ENCODE measurements around the gene SLC22A25.
"Not testable (repeated sequence)": the region's sequence is repeated elsewhere in the genome, so short reads cannot be mapped to it uniquely, and the experiment has no call there.

Gene SLC22A25

DNA sequence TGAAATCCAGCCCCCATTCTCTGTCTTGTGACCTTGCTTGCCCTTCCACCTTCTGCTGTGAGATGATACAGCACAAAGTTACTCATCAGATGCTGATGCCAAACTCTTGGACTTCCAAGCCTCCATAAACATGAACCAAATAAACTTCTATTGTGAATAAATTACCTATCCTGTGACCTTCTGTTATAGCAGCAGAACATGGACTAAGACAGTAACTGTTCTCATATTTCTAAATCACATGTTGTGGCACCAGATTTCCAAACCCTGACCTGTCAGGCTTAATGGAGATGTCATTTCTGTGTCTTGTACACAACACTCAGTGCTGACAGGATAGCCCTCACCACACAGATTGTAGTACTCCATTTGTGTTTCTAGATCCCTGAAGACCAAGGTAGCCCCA is 6.0 kb downstream of the SLC22A25 start:
- Histone ChIP-seq H3K27ac (no peak overlapping the region), H3K4me3 (no peak overlapping the region), H3K9me3 (replicated peaks in 1 of 11) (peaks cover 19 to 33% (median 22%) of the 10 kb centered on the region in 11 experiments), H4K20me1 (no peaks in the 10 kb centered on the region), H3K27me3 (no peaks in the 10 kb centered on the region), H3K36me3 (no peaks in the 10 kb centered on the region), H3K4me1 (peaks cover 0 to 9% (median 6%) of the 10 kb centered on the region in 10 experiments; a peak in 13 of 20 replicates), H3K4me2 (no peak overlapping the region), H3K9ac (no peak overlapping the region)
- no peak for TF ChIP-seq Cebpa-rat (IDR thresholded peaks at IDR 0.05)

DNA sequence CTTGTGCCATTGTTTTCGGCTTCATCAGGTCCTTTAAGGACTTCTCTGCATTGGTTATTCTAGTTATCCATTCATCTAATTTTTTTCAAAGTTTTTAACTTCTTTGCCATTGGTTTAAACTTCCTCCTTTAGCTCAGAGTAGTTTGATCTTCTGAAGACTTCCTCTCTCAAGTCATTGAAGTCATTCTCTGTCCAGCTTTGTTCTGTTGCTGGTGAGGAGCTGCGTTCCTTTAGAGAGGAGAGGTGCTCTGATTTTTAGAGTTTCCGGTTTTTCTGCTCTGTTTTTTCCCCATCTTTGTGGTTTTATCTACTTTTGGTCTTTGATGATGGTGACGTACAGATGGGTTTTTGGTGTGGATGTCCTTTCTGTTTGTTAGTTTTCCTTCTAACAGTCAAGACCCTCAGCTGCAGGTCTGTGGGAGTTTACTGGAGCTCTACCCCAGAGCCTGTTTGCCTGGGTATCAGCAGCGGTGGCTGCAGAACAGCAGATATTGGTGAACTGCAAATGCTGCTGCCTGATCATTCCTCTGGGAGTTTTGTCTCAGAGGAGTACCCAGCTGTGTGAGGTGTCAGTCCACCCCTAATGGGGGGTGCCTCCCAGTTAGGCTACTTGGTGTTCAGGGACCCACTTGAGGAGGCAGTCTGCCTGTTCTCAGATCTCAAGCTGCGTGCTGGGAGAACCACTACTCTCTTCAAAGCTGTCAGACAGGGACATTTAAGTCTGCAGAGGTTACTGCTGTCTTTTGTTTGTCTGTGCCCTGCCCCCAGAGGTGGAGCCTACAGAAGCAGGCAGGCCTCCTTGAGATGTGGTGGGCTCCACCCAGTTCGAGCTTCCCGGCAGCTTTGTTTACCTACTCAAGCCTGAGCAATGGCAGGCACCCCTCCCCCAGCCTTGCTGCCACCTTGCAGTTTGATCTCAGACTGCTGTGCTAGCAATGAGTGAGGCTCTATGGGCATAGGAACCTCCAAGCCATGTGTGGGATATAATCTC is 7.6 kb downstream of the SLC22A25 start:
- not testable (repeated sequence) for H3K36me3 ChIP-seq, H3K4me1 ChIP-seq, H3K9ac ChIP-seq, H3K4me2 ChIP-seq, H3K4me3 ChIP-seq, H3K27me3 ChIP-seq, H3K27ac ChIP-seq, H4K20me1 ChIP-seq
- H3K9me3 ChIP-seq (replicated peaks in 1 of 11) = peaks cover 19 to 36% (median 27%) of the 10 kb centered on the region in 11 experiments

DNA sequence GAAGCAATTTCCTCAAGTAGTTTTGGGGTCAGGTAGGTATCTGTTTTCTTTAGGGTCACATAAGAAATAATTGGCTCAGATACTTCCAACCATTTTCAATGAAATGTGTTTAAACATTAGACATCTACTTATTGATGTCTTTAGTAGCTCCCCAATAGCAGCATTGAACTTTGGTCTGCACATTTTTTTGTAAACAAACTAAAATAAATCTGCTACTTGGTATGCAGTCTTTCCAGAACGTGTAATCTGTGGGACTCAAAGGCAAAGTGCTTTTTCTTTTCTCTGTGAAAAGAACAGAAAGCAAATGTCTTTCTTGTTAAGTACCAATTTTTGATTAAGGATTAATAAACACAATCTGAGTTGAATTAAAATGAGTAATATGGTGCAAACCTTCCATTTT is 13.6 kb downstream of the SLC22A25 start:
- H3K36me3 ChIP-seq = no peaks in the 10 kb centered on the region
- H3K4me2 ChIP-seq = no peak overlapping the region
- no peaks in the 10 kb centered on the region for H4K20me1 ChIP-seq
- H3K27ac ChIP-seq = no peak overlapping the region
- H3K27me3 ChIP-seq = no peaks in the 10 kb centered on the region
- no peak overlapping the region for H3K9ac ChIP-seq
- H3K4me1 ChIP-seq = peaks cover 0 to 7% (median 0%) of the 10 kb centered on the region in 10 experiments; a peak in 1 of 20 replicates
- TF ChIP-seq Cebpa-rat (IDR thresholded peaks at IDR 0.05) = no peak
- no peak overlapping the region for H3K4me3 ChIP-seq
- H3K9me3 ChIP-seq (replicated peaks in 1 of 11) = peaks cover 0 to 9% (median 0%) of the 10 kb centered on the region in 11 experiments; a peak in 6 of 22 replicates

- no peak overlapping the region for H3K9ac ChIP-seq
- 0 out of 22 replicates have a peak overlapping the region, but pooled peaks of 1 of the 11 experiments have one; percentile 17 for H3K4me2 ChIP-seq
- no peak overlapping the region for H3K4me3 ChIP-seq
- H3K27ac ChIP-seq = no peak overlapping the region
- H3K4me1 ChIP-seq = peaks cover 0 to 7% (median 0%) of the 10 kb centered on the region in 10 experiments; a peak in 4 of 20 replicates
- H3K36me3 ChIP-seq = no peaks in the 10 kb centered on the region
- H3K9me3 ChIP-seq (replicated peaks in 1 of 11) = peaks cover 0 to 5% (median 0%) of the 10 kb centered on the region in 11 experiments; a peak in 2 of 22 replicates
- no peak for TF ChIP-seq Cebpa-rat (IDR thresholded peaks at IDR 0.05)
- H4K20me1 ChIP-seq = no peaks in the 10 kb centered on the region
- no peaks in the 10 kb centered on the region for H3K27me3 ChIP-seq
These were observed 15.8 kb downstream of the SLC22A25 start for GRCh38 chr11:63227521-63228107.

DNA sequence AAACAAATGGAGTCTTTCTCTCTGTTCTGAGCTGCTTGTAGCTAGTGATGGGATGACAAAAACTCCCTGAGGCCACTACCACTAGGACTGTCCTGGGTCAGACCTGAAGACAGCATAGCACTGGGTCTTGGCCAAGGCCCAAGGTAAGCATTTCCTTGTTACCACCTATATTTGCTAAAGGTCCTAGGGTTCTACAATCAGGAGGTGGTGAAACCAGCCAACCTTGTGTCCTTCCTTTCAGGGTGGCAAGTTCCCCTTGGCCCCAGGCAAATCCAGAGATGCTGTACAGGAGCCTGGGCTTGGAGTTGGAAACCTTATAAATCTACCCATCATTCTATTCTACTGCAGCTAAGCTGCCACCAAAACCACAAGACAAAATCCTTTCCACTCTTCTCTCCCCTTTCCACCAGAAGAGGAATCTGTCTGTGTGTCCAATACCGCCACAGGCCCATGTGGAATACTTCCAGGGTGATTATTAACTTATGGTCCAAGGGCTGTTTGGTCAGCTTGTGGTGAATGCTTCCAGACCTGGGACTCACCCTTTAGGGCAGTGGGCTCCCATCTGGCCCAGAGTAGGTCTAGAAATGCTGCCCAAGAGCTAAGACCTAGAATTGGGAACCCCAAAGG is 16.8 kb downstream of the SLC22A25 start:
- peaks cover 0 to 7% (median 0%) of the 10 kb centered on the region in 10 experiments; a peak in 4 of 20 replicates for H3K4me1 ChIP-seq
- H3K9ac ChIP-seq = no peak overlapping the region
- TF ChIP-seq Cebpa-rat (IDR thresholded peaks at IDR 0.05) = no peak
- peaks cover 0 to 5% (median 0%) of the 10 kb centered on the region in 11 experiments; a peak in 2 of 22 replicates for H3K9me3 ChIP-seq (replicated peaks in 1 of 11)
- H4K20me1 ChIP-seq = no peaks in the 10 kb centered on the region
- no peak overlapping the region for H3K27ac ChIP-seq
- no peak overlapping the region for H3K4me2 ChIP-seq
- no peaks in the 10 kb centered on the region for H3K27me3 ChIP-seq
- H3K4me3 ChIP-seq = no peak overlapping the region
- no peaks in the 10 kb centered on the region for H3K36me3 ChIP-seq

DNA sequence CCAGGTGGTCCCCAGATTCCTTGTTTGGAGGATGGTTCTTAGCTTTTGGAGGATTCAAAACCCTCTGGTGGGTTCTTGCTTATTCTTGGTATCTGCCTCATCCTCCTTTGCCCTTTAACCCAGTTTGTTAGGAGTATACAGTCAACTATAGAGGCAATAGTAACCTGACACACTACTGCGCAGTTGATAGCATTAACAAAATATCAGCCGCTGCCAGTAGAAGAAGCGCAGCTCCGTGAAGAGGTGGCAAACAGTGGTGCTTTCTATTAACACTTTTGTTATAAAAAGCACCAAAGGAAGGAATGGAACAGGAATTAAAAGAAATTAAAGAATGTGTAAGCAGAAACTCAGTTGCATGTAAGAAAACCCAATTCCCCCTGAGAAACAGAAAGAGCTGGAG is 29.3 kb downstream of the SLC22A25 start:
- Histone ChIP-seq H4K20me1 (no peaks in the 10 kb centered on the region), H3K4me1 (peaks cover 0 to 9% (median 0%) of the 10 kb centered on the region in 10 experiments; a peak in 1 of 20 replicates), H3K9ac (no peak overlapping the region), H3K27ac (no peak overlapping the region), H3K36me3 (no peaks in the 10 kb centered on the region), H3K27me3 (no peaks in the 10 kb centered on the region), H3K4me2 (no peak overlapping the region), H3K9me3 (replicated peaks in 1 of 11) (peaks cover 0 to 4% (median 3%) of the 10 kb centered on the region in 11 experiments; a peak in 8 of 22 replicates), H3K4me3 (no peak overlapping the region)
- TF ChIP-seq Cebpa-rat (IDR thresholded peaks at IDR 0.05) = no peak

DNA sequence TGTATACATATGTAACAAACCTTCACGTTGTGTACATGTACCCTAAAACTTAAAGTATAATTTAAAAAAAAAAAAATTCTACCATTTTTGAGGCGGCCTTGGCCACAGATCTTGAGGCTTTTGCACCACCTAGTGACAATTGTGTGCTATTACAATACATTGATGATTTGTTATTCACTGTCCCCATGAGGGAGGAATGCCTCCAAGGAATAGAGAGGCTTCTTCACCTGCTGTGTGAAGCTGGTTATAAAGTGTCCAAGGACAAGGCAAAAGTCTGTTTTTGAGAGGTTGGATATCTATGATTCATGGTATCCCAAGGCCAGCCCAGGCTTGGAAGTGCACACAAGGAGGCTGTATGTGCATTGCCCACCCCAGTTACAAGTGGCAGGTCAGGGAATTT is 30.7 kb downstream of the SLC22A25 start:
- Histone ChIP-seq H3K27me3 (no peaks in the 10 kb centered on the region), H3K27ac (no peak overlapping the region), H3K4me1 (peaks cover 0 to 11% (median 0%) of the 10 kb centered on the region in 10 experiments; a peak in 3 of 20 replicates), H3K9ac (no peak overlapping the region), H3K36me3 (no peaks in the 10 kb centered on the region), H3K4me2 (no peak overlapping the region), H3K4me3 (no peak overlapping the region), H4K20me1 (no peaks in the 10 kb centered on the region), H3K9me3 (replicated peaks in 1 of 11) (peaks cover 0 to 17% (median 16%) of the 10 kb centered on the region in 11 experiments; a peak in 19 of 22 replicates)
- TF ChIP-seq Cebpa-rat (IDR thresholded peaks at IDR 0.05) = no peak

DNA sequence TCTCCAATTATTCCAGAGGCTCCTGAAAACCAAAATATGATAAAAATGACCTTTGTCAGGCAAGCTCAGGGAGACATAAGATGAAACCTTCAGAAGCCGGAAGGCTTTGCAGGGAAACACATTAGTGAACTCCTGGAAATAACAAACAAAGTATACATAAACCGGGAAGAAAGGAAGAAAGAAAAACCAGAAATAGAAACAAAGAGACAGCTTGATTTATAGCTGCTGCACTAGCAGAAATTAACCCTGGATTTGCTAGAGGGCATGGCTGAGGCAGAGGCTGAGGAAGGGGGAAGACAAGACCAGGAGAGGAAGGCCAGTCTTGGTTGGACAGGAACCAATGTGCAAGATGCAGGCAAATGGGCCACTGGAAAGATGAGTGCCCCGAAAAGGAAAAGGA is 33.3 kb downstream of the SLC22A25 start:
- Histone ChIP-seq H3K4me1 (peaks cover 0 to 18% (median 0%) of the 10 kb centered on the region in 10 experiments; a peak in 3 of 20 replicates), H4K20me1 (no peaks in the 10 kb centered on the region), H3K4me2 (peak overlapping the region in 1 of 11 experiments; percentile 19; a peak in 2 of 22 replicates), H3K4me3 (no peak overlapping the region), H3K27ac (no peak overlapping the region), H3K27me3 (no peaks in the 10 kb centered on the region), H3K9me3 (replicated peaks in 1 of 11) (peaks cover 8 to 27% (median 22%) of the 10 kb centered on the region in 11 experiments; a peak in 21 of 22 replicates), H3K36me3 (no peaks in the 10 kb centered on the region), H3K9ac (no peak overlapping the region)
- no peak for TF ChIP-seq Cebpa-rat (IDR thresholded peaks at IDR 0.05)

Data from BLaER1 treated with 17β-estradiol and CSF1 and Interleukin-3, amounts not matched to agents 10 nM and 100 nM (cell line).